ENCODE data around the gene WNT3. TPM values are rescaled to one million over a fixed set of nuclear protein-coding genes. Genes with fewer than 3 reads are reported as not detected.

Gene WNT3
- total RNA-seq, 1 experiment from 2014 or later: 5.5 TPM

DNA sequence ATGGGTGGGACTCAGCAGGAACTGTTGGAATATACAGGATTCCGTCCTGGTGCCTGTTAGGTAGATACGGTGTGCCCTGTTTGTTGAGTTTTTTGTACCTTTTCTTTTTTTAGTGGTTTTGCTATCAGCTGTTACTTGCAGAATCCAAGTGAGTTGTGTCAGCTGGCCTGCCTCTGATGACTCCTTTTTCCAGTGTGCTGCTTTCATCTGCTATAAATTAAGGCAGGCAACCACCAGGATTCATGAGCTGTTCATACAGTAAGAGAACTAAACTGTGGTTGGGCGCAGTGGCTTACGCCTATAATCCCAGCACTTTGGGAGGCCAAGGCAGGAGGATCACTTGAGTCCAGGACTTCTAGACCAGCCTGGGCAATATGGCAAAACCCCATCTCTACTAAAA is 79.9 kb downstream of the WNT3 start:
- Histone ChIP-seq H3K9me3 (ENCODE audit: control insufficient read depth in 1 of 2, insufficient read depth in 1 of 2, low read depth in 1 of 2, low read length in 2 of 2) (no peaks in the 10 kb centered on the region), H3K4me1 (ENCODE audit: control insufficient read depth in 1 of 2, insufficient read depth in 2 of 2, low read length in 2 of 2) (peaks cover 11 to 17% of the 10 kb centered on the region in 2 experiments), H3K79me2 (ENCODE audit: insufficient read depth, low read length) (no peaks in the 10 kb centered on the region), H3K9ac (ENCODE audit: low read length) (no peak overlapping the region), H4K20me1 (ENCODE audit: insufficient read depth) (no peaks in the 10 kb centered on the region), H3K36me3 (ENCODE audit: control insufficient read depth in 1 of 2, insufficient read depth in 2 of 2, low read length in 2 of 2) (no peaks in the 10 kb centered on the region), H3K27me3 (ENCODE audit: insufficient read depth, low read length) (no peaks in the 10 kb centered on the region), H3K9me2 (ENCODE audit: insufficient read depth) (no peaks in the 10 kb centered on the region), H3K4me3 (replicated peaks in 1 of 2; ENCODE audit: low read depth in 1 of 2, low read length in 2 of 2) (no peak overlapping the region), H2AFZ (ENCODE audit: low read depth, low read length, poor library complexity, severe bottlenecking) (no peak overlapping the region), H3K27ac (ENCODE audit: low read depth, low read length) (no peak overlapping the region), H3K4me2 (ENCODE audit: low read length) (no peak overlapping the region)
- DNase-seq (ENCODE audit: low read depth, low spot score): no peak
- no TSS peak for BruUV-seq (replicated peaks)
- CTCF ChIA-PET: no interaction called here
- ATAC-seq: no peak
- RAD21 ChIA-PET (ENCODE audit: low non-redundant PET in 1 of 2, low total read pairs in 2 of 2, uncharacterized antibody in 2 of 2, unreplicated experiment in 2 of 2): no interaction called here
- intact Hi-C loops (cut with micrococcal nuclease): no loop called here
- POLR2A ChIA-PET: no interaction called here
- TF ChIP-seq EZH2 (IDR thresholded peaks at IDR 0.05): no peak
- no peak for TF ChIP-seq RAD21 (IDR thresholded peaks at IDR 0.05; ENCODE audit: low read depth)
- TF ChIP-seq FOSL1 (IDR thresholded peaks at IDR 0.05; ENCODE audit: low read depth): no peak
- TF ChIP-seq SP1 (IDR thresholded peaks at IDR 0.05; ENCODE audit: low read depth): no peak
- no peak for TF ChIP-seq POLR2AphosphoS5 (IDR thresholded peaks at IDR 0.05; ENCODE audit: low read depth, low read length)
- no peak for TF ChIP-seq EGR1 (IDR thresholded peaks at IDR 0.05; ENCODE audit: low read depth)
- TF ChIP-seq, protein P1, sequence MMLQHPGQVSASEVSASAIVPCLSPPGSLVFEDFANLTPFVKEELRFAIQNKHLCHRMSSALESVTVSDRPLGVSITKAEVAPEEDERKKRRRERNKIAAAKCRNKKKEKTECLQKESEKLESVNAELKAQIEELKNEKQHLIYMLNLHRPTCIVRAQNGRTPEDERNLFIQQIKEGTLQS (IDR thresholded peaks at IDR 0.05): no peak
- no peak for TF ChIP-seq EZH2phosphoT487 (IDR thresholded peaks at IDR 0.05; ENCODE audit: borderline replicate concordance)
- TF ChIP-seq JUND (IDR thresholded peaks at IDR 0.05): no peak
- TF ChIP-seq SRF (IDR thresholded peaks at IDR 0.05; ENCODE audit: low read depth): no peak
- TF ChIP-seq, protein P2, sequence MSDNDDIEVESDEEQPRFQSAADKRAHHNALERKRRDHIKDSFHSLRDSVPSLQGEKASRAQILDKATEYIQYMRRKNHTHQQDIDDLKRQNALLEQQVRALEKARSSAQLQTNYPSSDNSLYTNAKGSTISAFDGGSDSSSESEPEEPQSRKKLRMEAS (IDR thresholded peaks at IDR 0.05): no peak
- TF ChIP-seq ZBTB33 (IDR thresholded peaks at IDR 0.05; ENCODE audit: extremely low read depth, insufficient replicate concordance, low read length): no peak
- TF ChIP-seq TCF7L2 (IDR thresholded peaks at IDR 0.05; ENCODE audit: borderline replicate concordance, extremely low read depth, insufficient read depth, insufficient read length): no peak
- TF ChIP-seq REST (IDR thresholded peaks at IDR 0.05; ENCODE audit: low read depth): no peak
- no peak for TF ChIP-seq YY1 (IDR thresholded peaks at IDR 0.05; ENCODE audit: extremely low read depth, insufficient replicate concordance, low read depth, low read length)

Data from HCT116 (cell line).